Stomach (tissue), 4 donors: ENCODE measurements around the gene LY86.

ENCODE experiments used
- EP300 ChIP-seq: sonication (generic); formaldehyde crosslinking; IDR thresholded peaks from one replicate; pipeline ENCODE4 v1.6.1; 2017; ENCODE audit warnings: antibody characterized with exemption
- POLR2A ChIP-seq, 4 donors: fragments of 450-650 bp; IDR thresholded peaks; one replicate each; pipeline ENCODE4 v1.6.1; 2016; ENCODE audit warnings: antibody characterized with exemption in 4 of 4, control low read depth in 2 of 4, mild to moderate bottlenecking in 1 of 4, moderate library complexity in 1 of 4
- TF ChIP-seq, protein P1 (sequence below), 7 experiments: fragments of 450-650 bp in 4 of 7; fragments of 200-600 bp in 3 of 7; sonication (generic) in 3 of 7; IDR thresholded peaks; one replicate each; pipeline ENCODE4 v1.5.1; 2016 to 2019; ENCODE audit warnings: antibody characterized with exemption in 7 of 7, control low read depth in 2 of 7, mild to moderate bottlenecking in 1 of 7

DNA sequence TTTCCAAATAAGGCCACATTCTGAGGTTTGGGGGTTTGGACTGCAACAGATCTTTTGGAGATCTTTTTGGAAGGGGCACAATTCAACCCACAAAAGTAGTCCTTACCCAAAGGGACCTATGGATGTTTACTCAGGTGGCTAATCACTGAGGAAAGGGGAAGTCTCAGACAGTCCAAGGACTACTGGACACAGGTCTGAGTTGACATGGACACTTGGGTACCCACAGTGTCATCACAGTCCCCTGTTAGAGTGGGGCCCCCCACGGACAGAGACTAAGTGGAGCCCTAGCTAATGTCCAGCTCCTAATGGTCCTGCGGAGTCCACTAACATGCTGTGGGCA is 101.6 kb downstream of the LY86 start:
- TF ChIP-seq POLR2A (IDR thresholded peaks at IDR 0.05) (no peak), EP300 (no peak)
- TF ChIP-seq, protein P1, sequence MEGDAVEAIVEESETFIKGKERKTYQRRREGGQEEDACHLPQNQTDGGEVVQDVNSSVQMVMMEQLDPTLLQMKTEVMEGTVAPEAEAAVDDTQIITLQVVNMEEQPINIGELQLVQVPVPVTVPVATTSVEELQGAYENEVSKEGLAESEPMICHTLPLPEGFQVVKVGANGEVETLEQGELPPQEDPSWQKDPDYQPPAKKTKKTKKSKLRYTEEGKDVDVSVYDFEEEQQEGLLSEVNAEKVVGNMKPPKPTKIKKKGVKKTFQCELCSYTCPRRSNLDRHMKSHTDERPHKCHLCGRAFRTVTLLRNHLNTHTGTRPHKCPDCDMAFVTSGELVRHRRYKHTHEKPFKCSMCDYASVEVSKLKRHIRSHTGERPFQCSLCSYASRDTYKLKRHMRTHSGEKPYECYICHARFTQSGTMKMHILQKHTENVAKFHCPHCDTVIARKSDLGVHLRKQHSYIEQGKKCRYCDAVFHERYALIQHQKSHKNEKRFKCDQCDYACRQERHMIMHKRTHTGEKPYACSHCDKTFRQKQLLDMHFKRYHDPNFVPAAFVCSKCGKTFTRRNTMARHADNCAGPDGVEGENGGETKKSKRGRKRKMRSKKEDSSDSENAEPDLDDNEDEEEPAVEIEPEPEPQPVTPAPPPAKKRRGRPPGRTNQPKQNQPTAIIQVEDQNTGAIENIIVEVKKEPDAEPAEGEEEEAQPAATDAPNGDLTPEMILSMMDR (IDR thresholded peaks at IDR 0.05), result no peak
